GM21786 (cell line): Measurements from ENCODE around the gene MRTO4.
"Not testable (repeated sequence)": the region's sequence is repeated elsewhere in the genome, so short reads cannot be mapped to it uniquely, and the experiment has no call there.

Experiments used
- ATAC-seq: cut with Tn5 transposase; IDR thresholded peaks from one replicate; pipeline ENCODE4 v1.9.1; 2021; ENCODE audit not compliant: unreplicated experiment

MRTO4 gene

DNA sequence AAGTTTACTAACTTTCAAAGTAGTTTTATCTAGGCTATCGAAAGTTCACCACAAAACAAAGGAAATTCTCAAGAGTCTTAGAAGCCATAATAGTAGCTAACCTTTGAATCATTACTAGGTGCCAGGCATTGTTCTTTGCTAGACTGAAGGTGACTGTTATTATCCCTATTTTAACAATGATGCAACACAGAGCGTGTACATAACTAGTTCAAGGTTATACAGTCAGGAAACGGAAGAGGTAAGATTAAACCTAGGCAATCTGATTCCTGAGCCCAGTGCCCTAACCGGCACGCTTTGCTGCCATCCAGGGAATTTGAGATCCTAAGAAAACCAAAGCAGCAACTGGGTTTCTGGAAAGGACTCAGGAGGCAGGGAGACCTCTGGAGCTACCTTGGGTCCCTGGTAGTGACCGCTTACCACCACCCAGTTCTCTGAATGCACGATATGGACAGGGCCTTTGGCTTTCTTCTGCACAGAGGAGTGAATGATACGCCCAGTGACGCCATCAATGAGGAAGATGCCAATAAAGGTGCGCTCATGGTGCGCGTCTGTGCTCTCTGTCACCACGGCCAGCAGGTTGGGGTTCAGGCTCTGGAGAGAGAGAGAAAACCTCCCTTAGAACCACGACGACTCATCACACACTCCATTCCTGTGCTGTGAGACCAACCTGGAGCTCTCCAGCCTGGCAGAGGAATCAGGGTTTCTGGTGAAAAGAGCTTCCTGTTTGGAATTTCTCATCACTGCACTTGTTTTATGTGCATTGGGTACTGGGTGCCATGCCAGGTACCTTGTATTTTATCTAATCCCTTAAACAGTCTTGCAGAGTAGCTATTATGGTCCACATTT is 28.4 kb upstream of the MRTO4 start:
- no peak for ATAC-seq

DNA sequence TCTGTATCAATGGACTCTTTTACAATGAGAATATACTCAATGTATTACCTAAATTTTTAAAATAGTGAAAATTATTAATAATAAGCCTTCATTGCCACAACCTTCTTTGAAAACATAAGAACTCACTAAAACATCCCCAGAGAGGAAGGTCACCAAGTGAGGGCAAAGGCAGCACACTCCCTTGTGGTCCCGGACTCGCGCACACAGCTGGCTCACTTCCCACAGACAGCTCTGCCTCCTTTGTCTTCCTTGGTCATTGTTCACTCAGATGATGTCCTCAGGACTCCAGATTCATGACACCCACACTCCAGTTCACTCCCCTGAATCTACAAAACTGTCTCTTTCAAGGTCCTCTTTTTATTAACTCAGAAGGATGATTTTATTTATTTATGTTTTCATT is 22.4 kb upstream of the MRTO4 start:
- ATAC-seq, result no peak

DNA sequence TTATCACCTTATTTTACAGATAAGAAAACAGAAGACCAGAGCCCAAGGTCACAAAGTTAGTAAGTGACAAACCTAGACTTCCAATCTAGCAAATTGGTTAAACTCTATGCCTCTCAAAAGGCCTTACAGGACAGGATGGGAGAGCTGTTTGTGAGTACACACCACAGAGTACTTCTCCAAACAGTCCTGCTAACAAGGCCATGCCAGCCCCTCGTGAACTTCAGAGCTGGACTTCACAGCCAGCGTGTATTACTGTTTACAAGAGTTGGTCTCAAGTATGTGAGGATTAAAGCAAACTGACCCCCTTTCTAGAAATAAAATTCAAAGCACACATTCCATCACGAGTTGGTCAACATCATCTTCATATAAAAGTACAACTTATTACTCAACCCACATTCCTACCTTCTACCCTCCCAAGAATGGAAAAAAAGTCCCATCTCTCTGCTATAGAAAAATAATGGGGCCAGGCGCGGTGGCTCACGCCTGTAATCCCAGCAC is 21.7 kb upstream of the MRTO4 start:
- no peak for ATAC-seq

DNA sequence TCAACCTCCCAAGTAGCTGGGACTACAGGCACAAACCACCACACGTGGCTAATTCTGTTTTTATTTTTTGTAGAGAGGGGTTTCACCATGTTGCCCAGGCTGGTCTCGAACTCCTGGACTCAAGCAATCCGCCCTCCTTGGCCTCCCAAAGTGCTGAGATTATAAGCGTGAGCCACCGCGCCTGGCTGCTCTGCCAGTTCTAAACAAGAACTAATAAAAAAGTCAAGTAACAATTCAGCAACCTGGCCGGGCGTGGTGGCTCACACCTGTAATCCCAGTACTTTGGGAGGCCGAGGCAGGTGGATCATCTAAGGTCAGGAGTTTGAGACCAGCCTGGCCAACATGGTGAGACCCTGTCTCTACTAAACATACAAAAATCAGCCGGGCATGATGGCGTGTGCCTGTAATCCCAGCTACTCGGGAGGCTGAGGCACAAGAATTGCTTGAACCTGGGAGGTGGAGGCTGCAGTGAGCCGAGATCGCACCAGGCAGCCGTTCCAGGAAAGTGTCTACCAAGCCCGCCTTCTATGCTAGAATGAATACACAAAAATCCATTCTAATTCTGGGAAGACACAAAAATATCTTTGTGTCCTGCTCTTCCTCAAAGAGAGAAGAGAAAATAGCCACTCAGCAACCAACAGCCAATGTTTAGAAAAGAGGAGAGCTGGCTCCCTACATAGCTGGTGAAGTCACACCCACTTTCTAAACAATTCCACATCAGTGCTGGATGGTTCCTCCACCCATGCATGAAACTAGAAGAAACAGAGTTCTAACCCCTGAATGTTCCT is 19.7 kb upstream of the MRTO4 start:
- ATAC-seq, result not testable (repeated sequence)

DNA sequence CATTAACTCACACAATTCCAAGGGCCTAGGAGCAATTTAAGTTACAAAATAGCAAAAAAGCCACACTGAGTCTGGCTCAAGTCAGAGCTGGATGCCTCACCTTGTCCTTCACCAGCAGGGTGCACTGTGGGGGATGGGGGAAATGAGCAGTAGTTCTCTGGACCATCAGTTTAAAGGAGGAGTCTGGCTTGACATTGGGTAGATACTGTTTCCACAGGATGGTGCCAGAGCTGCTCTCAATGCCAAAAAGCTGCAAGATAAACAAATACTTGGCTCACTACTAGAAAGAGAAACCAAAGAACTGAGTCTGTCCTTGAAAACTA is 19.1 kb upstream of the MRTO4 start:
- ATAC-seq, result no peak

DNA sequence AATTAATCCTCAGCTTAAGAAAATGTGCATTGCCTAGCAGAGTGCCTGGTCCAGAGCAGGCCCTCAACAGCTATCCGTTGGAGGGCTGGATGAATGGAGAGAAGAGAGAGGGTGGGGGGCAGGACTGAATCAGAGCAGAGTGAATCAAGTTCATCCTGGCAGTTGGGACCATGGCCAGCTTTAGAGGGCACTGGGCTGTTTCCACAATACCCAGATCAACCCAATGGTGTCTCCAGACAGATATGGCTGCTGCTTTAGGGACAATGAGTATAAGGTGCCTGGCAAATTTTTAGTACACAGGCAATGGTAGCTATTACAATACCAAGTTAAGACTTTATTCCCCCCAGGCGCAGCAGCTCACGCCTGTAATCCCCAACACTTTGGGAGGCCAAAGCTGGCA is 17.4 kb upstream of the MRTO4 start:
- no peak for ATAC-seq

DNA sequence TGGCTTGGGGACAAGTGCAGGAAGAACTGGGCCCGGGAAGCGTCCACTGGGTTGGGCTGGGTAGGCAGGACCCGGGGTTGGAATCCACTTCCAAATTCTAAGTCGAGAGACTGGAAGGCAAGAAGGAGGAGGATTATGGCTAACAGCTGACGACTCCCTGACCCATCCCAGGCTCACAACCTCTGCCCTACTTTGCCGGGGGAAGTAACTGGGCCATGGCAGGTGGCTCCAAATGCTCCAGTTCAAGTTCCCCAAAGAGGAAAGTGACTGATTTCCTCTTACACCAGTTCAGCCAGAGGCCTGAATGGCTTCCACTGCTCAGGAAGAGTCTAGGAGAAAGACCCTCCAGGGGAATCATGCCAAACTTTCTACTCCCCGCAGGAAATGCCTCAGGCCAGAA is 11.7 kb upstream of the MRTO4 start:
- no peak for ATAC-seq

DNA sequence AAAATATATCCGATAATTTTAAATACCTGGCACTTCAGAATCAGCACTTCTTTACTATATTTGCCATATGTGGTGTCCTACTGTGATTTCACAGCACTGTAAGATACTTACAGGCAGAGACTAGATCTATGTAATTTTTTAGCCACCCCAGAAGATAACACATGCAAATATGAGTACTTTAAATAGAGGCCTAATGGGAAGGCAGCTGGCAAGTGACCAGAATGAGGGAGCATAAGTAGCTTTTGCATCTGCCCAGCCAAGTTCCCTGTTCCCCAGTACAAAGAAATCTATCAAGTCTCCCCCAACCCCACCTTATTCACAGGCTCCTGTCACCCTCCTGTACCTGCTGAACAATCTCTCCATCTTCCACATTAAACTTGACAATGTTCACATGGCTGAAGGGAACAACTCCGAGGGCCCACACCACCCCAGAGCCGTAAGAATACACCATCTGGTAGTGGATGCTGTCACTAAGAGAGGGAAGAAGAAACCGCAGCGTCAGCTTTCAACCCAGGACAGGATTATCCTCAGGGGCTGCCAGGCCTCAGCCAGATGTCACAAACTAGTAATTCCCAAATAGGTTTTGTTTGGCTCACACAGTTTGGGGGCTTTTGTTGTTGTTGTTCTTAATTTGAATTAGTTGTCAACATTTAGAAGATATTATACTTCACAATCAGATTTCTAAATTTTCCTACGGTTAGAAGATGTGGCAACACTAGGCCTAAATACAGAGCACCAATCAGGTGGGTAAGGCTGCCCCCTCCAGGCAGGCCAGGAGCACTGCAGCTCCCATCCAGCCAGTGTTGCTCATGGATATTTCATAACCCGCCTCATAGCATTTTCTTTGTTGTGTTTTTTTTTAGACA is 10.7 kb upstream of the MRTO4 start:
- no peak for ATAC-seq

DNA sequence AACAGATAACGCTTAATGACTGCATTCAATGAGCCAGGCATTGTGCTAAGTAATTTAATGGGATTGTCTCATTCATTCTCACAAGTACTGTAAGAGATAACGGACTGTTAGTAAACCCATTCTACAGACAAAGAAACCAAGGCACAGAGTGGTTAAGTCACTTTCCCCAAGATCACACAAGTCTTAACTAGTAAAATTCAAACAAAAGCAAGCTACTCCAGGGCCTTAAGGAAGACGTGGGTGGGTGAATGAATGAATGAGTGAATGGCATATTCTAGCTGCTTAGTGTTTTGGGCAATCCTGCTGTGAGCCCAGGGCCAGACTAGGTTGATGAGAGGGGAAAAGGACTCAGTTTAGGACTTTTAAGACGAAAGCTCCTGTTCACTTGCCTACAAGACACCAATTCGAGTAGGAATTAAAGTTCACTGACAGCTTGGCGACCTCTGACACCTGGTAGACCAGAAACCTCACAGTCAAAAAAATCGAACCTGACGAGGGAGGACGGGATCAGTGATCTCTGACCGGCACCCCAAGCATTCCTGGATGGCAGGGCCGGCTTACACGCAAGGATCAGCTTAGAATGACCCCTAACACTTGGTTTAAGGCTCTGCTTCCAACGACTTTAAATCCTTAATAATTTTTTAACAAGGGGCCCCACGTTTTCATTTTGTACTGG is 838 bp upstream of the MRTO4 start:
- no peak for ATAC-seq

DNA sequence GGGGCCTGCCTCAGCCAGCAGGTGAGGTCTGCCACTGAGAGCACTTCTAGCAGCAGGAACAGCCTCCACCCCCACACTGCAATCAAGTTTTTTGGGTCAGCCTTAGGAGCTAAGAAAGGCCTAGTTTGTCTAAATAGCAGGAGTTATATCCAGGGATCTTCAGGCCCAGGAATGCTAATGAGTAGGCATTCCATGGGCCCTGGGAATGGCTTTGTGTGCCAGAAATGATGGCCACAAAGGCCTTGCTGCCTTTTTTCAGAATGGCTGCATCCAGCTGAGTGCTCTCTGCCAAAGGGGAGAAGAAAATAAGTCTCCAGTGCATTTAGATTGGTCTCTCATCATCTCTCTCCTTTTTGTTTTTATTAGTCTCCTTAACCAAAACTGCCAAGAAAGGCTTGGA is 2.8 kb downstream of the MRTO4 start:
- no peak for ATAC-seq

DNA sequence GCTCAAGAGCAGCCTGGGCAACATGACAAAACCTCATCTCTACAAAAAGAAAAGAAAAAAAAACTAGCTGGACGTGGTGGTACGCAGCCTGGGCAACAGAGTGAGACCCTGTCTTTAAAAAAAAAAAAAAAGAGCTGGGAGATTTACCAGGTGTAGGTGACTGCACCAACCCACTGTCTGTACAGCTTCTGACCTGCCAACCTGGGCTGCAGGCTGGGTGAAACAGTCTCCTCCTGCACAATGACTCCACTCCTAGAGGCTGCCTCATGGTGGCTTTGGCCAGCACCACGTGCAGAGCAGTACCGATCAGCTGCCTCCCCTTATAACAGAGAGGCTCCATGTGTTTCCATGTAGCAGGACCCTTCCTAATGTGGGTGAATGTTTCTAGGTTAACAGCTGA is 3.7 kb downstream of the MRTO4 start:
- no peak for ATAC-seq

DNA sequence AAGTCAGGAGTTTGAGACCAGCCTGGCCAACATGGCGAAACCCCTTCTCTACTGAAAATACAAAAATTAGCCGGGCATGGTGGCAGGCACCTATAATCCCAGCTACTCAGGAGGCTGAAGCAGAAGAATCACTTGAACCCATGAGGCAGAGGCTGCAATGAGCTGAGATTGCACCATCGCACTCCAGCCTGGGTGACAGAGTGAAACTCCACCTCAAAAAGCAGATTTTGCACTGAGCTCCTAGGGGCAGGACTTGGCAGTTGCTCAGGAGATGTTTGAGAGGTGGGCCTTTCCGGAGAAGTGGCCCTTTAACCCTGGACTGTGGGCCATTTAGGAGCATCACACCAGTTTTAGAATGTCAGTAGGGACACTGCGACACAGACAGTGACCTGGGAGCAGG is 4.7 kb downstream of the MRTO4 start:
- not testable (repeated sequence) for ATAC-seq

DNA sequence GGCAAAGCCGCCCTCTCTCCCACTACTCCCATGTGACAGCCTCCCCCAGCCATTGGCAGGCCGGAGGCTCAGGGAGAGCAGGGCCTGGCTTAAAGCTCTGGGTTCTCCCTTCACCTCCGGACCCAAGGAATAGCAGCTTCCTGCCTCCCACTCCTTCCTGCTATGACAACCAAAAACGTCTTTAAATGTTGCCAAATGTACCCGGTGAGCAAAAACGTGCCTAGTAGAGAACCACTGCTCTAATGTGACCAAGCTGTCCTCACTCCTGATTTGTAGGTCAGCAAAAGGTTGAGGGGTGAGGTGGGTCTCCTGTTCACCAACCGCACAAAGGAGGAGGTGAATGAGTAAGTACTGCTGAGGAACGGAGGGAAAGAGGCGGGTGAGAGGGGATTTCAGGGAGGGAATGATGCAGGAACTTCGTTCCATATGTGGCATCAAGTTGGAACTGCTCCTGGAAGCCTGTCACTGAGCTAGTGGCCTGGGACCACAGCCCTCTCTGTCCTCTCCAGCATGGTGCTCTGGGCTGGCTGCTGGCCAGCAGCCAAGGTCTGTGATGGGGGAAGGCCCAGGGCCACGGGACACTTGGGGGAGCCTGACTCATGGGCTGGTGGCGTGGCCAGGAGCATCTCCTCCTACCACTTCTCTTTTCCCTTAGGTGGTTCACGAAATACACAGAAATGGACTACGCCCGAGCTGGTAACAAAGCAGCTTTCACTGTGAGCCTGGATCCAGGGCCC is 5.7 kb downstream of the MRTO4 start:
- ATAC-seq, result no peak

DNA sequence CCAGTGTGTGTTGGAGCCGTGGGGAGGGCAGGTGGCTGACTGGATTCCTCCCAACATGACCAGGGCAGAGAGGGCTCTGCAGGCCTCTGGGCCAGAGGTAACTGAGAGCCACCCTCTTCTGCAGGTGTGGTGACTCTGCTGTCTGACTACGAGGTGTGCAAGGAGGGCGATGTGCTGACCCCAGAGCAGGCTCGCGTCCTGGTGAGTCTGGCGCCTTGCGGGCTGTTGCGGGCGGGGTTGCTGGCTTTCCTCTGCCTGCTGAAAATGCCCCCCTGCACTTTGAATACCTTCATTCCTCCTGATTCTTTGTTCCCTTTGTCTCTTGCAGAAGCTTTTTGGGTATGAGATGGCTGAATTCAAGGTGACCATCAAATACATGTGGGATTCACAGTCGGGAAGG is 6.7 kb downstream of the MRTO4 start:
- no peak for ATAC-seq

DNA sequence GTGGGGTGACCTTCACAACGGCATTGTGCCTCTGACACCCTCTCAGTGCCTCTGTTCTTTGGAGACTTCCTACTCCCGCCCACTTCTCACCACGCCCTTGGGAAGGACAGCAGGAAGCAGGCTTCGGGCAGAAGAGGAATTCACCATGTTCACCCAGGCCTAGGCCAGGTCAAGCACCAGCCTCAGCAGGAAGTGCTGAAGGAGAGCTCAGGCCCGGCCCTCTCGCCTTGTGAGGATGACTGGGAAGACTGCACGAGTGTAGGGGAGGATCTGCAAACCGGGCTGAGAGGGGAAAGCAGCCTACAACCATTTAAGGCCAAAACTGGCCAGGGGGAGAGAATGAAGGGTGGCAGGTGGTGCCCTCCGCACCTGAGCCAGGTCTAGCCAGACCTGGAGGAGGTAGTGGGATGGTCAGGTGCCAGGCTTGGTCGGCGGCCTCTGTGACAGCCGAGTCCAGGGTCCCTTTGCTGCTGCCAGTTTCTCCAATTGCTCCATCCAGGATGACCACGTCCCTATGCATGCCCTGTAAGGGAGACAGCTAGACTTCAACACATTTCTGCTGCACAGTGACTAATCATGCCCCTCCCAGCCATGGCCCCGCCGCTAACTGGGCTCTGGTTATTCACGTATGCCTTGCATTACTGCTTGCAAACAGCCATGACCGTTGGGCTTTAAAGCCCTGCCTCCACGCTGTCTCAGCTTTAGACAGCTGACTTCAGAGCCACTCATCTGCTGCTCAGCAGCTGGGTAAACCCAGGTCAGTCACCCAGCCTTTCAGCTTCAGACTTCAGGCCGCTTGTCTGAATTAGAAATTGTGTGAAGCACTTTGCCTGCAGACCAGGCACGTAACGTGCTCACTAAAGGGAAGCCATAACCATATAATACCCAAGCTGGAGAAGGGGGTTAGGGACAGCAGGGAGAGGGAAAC is 8.9 kb downstream of the MRTO4 start:
- ATAC-seq, result no peak

DNA sequence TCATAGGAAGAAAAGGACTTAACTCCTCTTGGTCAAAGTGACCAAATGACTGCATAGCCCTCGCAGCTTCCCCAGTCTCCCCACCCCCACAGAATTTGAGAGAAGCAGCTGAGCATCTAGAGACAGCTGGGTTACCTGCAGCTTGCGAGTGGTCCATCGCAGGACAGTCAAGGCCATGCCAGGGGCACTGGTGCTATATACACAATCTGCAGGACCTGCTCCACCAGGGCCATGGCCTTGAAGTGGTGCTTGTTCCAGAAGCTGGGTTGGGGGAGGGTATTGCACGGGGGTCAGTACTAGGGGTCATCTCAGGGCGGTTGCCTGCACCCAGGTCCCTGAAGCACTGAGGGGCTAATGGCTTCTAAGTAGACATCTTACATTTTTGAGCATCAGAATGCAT is 10.4 kb downstream of the MRTO4 start:
- no peak for ATAC-seq

DNA sequence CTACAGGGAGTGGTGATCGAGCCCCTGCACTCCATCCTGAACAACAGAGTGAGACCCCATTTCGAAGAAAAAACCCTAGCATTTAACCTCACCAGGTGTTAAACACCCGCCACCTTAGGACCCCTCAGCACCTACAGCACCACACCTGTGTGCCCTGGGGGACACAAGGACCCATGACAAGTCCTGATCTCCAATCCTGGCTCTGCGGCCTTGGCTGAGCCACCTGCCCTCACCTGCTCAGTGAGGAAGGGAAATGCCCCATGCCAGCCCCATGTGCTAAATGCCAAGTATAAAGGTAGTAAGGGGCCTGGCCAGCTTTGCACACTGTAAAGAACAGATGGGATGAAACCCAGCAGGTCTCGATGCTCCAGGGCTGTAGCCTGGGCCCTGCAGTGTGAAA is 11.1 kb downstream of the MRTO4 start:
- no peak for ATAC-seq

DNA sequence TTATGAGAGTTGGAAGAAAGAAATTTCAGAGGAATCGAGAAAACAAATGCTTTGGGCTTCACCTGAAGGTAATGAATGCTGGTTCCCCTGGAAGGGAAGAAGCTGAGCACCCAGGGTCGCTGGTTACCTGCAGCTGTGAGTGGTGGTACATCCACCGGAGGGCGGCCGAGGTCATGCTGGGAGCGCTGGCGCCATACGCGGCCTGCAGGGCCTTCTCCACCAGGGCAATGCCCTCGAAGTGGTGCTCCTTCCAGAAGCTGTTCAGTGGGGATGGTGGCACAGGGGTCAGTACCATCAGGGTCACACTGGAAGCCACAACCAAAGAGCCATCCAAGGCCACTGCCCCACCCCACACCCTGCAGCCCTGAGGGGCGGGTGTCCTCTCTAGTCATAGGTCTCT is 16.8 kb downstream of the MRTO4 start:
- no peak for ATAC-seq
